Measurements from ENCODE around the gene CTXND1.
A peak's percentile ranks its signal among the peaks of the same experiment; 100 is the strongest.

CTXND1 gene

DNA sequence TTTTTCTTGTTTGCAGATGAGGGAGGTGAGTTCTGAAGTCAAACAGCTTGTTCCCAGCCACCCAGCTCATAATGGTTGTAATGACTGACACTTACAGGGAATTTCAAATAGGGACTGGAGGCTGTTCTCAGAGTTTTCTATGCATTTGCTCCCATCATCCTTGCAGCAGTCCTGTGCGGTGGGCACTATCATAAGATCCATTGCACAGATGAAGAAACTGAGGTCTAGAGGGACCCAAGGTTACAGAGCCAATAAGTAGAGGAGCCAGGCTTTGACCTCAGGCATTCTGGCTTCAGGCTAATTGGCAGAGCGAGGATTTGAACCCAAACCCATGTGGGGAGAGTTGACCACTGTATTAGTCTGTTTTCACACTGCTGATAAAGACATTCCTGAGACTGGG, 66.9 kb downstream of the CTXND1 start:
- Mint-ChIP-seq H3K4me1 (ENCODE audit: low read depth) (no peaks in the 10 kb centered on the region), H3K9me3 (no peaks in the 10 kb centered on the region), H3K27ac (no peak overlapping the region), H3K4me3 (no peak overlapping the region), H3K27me3 (no peaks in the 10 kb centered on the region), H3K36me3 (ENCODE audit: low read depth) (peaks cover 42% of the 10 kb centered on the region)

DNA sequence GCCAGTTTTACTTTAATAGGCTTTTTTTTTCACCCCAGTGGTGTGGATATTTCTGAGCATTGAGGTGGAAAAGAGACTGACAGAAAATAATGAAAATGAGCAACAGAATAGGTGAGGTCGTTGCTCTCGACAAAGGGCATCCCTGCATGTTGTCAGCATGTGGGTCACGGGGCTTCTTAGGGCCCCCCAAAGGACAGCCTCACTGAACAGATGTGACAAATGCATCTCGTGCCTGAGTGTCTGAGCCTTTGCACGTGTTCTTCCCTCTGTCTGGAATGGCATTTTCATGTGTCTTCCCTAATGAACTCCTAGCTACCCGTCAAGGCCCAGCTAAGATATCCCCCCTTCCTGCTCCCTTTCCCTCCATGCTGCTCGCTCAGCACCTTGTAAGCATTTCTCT, 67.5 kb downstream of the CTXND1 start:
- Mint-ChIP-seq H3K4me1 (ENCODE audit: low read depth) (no peaks in the 10 kb centered on the region), H3K27ac (no peak overlapping the region), H3K36me3 (ENCODE audit: low read depth) (peaks cover 42% of the 10 kb centered on the region), H3K4me3 (no peak overlapping the region), H3K27me3 (no peaks in the 10 kb centered on the region), H3K9me3 (no peaks in the 10 kb centered on the region)

DNA sequence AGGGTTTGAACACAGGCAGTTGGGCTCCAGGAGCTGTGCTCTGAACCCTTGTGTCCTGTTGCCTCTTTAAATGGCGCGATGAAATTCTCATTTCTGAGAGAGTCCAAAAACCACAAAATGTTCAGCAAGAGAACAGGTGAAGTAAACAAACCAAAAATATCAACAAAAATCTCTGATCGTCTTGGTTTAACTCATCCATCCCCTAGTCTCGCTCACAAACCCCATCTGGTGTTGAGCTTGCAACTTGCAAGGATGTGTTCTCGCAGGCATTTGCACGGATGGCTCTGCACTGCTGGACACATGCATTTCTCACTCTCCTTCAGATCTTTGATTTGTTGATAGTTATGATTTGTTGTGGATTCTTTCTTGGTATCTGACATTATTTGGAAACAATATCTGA, 68.1 kb downstream of the CTXND1 start:
- Mint-ChIP-seq H3K36me3 (ENCODE audit: low read depth) (peaks cover 43% of the 10 kb centered on the region), H3K27me3 (no peaks in the 10 kb centered on the region), H3K27ac (no peak overlapping the region), H3K9me3 (no peaks in the 10 kb centered on the region), H3K4me3 (no peak overlapping the region), H3K4me1 (ENCODE audit: low read depth) (no peaks in the 10 kb centered on the region)

DNA sequence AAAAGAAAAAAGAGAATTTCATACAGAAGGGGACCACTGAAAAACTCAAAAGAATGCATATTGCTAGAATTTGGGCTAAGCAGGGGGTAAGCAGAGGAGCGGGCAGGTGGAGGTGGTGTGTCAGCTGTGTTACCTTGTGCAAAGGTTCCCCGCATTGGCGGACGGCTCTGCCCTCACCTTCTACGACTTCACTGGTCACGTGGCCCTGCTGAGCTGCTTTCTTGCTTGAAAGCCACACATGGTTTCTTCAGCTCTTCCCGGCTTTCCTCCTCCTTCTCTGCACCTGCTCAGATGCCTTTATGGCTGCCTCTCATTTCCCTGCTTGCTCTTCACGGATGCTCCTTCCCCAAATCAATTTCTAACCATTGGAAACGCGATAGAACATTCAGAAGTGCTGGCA, 68.7 kb downstream of the CTXND1 start:
- Mint-ChIP-seq H3K4me1 (ENCODE audit: low read depth) (no peaks in the 10 kb centered on the region), H3K27me3 (no peaks in the 10 kb centered on the region), H3K9me3 (no peaks in the 10 kb centered on the region), H3K4me3 (no peak overlapping the region), H3K36me3 (ENCODE audit: low read depth) (peaks cover 39% of the 10 kb centered on the region), H3K27ac (no peak overlapping the region)

DNA sequence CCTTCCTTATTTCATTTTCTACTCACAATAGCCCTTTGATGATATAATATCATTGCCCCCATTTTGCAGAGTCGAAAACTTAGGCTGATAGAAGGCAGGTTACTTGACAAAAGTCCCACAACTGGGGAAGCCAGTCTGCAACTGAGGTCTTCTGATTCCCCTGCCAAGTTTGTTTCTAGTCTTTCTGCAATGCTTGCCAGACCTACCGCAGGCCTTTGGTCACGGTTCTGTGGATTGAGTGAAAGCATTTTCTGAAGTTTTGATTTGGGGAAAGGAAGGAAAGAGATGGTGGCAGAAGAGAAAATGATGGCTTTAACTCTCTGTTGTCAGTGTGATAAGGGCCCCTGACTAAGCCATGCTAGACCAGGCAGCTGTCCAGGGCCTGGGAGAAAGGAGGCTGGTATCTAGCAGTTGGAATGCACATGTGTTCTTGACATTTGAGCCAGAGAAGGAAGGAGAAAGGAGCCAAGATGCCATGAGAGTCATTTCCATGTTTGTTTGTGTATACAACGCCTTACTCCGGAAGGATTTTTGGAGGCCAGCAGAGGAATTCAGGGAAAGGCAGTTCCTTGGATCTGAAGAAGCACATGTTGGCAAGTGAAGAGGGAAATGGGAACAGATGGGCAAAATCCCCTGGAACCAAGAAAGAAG, 69.3 kb downstream of the CTXND1 start:
- no peaks in the 10 kb centered on the region for H3K9me3 Mint-ChIP-seq
- H3K4me3 Mint-ChIP-seq: no peak overlapping the region

DNA sequence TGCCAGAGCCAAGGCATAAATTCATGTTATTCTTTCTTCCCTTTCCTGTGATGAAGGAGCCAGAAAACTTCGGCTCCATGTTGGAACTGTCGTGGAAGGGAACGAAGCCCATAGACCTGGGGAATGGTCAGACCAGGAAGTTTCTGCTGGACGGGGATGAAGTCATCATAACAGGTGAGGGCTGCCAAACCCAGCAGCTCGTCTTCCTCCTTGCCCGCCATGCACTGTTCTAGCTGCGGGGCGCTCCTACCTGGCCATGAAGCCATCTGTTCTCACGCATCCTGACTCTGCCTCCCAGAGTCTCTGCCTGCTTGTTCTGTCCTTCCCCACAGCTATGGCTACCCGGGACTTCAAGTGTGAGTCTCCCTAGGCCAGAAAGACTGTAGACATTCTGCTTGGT, 71.0 kb downstream of the CTXND1 start:
- Mint-ChIP-seq H3K27me3 (no peaks in the 10 kb centered on the region), H3K36me3 (ENCODE audit: low read depth) (peaks cover 36% of the 10 kb centered on the region), H3K27ac (no peak overlapping the region), H3K4me3 (no peak overlapping the region), H3K4me1 (ENCODE audit: low read depth) (no peaks in the 10 kb centered on the region), H3K9me3 (no peaks in the 10 kb centered on the region)

More for the DNA sequence above, 69.3 kb downstream of the CTXND1 start:
- H3K27me3 Mint-ChIP-seq: no peaks in the 10 kb centered on the region
- H3K36me3 Mint-ChIP-seq (ENCODE audit: low read depth): peaks cover 40% of the 10 kb centered on the region
- no peaks in the 10 kb centered on the region for H3K4me1 Mint-ChIP-seq (ENCODE audit: low read depth)
- H3K27ac Mint-ChIP-seq: no peak overlapping the region

DNA sequence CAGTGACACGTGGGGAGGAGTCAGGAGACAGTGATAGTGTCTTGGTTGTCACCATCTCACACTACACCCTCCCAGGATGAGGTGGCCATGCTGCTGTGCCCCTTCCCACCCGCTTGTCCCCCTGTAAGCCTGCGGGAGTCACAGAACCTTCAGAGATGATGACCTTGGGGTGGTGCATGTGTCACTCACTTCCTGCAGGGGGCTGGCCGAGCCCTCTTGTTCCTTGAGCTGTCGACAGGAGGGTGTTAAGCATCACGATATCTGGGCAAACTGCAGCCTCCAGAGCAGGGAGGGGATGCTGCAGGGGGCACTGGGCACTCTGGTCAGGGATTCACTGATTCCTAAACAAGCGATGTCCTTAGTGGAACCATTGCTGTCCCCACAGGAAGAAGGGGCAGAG, 71.5 kb downstream of the CTXND1 start:
- Mint-ChIP-seq H3K4me1 (ENCODE audit: low read depth) (no peaks in the 10 kb centered on the region), H3K4me3 (no peak overlapping the region), H3K36me3 (ENCODE audit: low read depth) (peaks cover 34% of the 10 kb centered on the region), H3K27me3 (no peaks in the 10 kb centered on the region), H3K27ac (no peak overlapping the region), H3K9me3 (no peaks in the 10 kb centered on the region)

DNA sequence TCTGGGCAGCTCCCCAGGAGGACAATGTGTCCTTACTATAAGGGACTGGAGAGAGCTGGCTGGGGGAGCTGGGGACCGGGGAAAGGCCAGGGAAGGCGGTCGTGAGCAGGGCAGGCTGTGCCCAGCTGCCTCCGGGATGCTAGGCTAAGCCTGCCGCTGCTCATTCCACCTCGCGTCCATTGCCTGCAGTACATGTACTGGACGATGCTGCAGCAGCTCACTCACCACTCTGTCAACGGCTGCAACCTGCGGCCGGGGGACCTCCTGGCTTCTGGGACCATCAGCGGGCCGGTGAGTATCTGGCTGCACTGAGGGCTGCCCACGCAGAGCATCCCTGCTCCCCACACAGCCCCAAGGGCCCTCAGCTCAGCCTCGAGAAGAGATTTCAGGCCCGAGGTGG, 72.1 kb downstream of the CTXND1 start:
- H3K36me3 Mint-ChIP-seq (ENCODE audit: low read depth): peaks cover 29% of the 10 kb centered on the region
- H3K4me3 Mint-ChIP-seq: no peak overlapping the region
- no peaks in the 10 kb centered on the region for H3K4me1 Mint-ChIP-seq (ENCODE audit: low read depth)
- H3K9me3 Mint-ChIP-seq: no peaks in the 10 kb centered on the region
- no peak overlapping the region for H3K27ac Mint-ChIP-seq
- H3K27me3 Mint-ChIP-seq: no peaks in the 10 kb centered on the region

DNA sequence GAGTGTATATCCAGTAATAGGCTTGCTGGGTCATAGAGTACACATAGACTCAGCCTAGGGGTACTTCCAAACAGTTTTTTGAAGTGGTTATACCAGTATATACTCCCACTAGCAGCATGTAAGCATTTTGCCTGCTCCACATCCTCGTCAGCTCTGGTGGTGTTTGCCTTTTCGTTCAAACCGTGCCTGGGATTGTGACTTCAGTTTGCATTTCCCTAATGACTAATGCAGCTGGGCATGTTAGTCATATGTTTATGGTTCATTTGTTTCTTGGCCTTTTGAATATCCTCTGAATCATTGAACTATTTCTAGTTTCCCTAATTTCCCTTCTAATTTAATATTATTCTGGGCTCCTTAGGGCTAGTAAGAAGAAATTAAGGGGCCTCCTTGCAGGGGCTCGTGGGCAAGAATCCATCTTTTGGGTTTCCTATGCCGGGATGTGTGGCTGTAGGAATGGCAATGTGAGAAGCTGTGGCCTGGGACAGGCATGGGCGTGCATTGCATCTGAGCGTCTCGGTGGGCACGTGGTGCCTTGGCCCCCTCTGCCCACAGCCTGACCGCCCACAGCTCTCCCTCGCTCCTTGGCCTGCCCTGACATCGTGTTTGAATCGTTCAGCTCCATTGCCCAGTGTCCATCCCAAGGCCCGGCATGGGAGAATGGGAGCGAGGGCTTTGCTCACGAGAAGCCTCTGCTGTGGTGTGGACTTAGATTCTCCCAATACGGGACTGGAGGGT, 72.8 kb downstream of the CTXND1 start:
- H3K4me1 Mint-ChIP-seq (ENCODE audit: low read depth): no peaks in the 10 kb centered on the region
- H3K4me3 Mint-ChIP-seq: no peak overlapping the region
- peaks cover 25% of the 10 kb centered on the region for H3K36me3 Mint-ChIP-seq (ENCODE audit: low read depth)
- peak overlapping the region; percentile 36 for H3K27ac Mint-ChIP-seq
- no peaks in the 10 kb centered on the region for H3K9me3 Mint-ChIP-seq
- no peaks in the 10 kb centered on the region for H3K27me3 Mint-ChIP-seq

DNA sequence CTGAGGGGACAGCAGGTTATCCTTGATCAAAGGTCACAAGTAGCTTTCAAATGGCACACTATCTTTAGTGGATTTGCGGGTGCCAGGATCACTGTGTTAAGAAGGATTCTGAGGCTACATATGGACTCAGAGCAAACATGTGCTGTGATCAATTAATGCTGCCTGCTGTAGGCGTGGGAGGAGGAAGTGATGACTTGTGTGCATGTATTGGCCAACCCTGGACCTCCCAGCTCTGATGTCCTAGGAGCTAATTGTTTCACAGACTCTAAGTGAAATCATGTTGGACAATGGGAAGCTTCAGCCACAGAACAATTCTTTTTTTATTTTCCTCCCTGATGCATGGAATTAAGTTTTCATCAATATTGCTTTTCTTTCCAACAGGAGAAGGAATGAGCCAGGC, 74.9 kb downstream of the CTXND1 start:
- no peaks in the 10 kb centered on the region for H3K9me3 Mint-ChIP-seq
- H3K27ac Mint-ChIP-seq: no peak overlapping the region
- H3K4me1 Mint-ChIP-seq (ENCODE audit: low read depth): no peaks in the 10 kb centered on the region

DNA sequence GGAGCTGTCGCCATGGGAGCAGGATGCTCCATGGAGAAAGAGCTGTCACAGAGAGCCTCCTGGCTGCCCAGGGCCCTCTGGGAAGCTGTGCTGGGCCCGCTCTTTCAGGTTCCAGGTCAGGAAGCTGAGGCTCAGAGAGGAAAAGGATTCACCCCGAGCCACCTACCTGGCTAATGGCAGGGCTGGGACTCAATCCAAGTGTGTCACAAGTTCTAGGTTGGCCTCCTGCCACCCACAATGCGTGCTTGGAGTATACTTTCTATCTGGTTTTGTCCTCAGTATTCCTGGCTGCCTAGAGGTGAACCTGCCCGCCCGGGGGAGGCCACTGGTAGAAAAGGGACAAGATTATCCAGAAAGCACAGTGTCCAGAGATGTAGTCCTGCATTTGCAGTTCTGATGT, 75.6 kb downstream of the CTXND1 start:
- no peaks in the 10 kb centered on the region for H3K4me1 Mint-ChIP-seq (ENCODE audit: low read depth)
- H3K27ac Mint-ChIP-seq: no peak overlapping the region
- H3K4me3 Mint-ChIP-seq: no peak overlapping the region

More for the DNA sequence above, 74.9 kb downstream of the CTXND1 start:
- Mint-ChIP-seq H3K27me3 (no peaks in the 10 kb centered on the region), H3K4me3 (no peak overlapping the region), H3K36me3 (ENCODE audit: low read depth) (peaks cover 23% of the 10 kb centered on the region)

DNA sequence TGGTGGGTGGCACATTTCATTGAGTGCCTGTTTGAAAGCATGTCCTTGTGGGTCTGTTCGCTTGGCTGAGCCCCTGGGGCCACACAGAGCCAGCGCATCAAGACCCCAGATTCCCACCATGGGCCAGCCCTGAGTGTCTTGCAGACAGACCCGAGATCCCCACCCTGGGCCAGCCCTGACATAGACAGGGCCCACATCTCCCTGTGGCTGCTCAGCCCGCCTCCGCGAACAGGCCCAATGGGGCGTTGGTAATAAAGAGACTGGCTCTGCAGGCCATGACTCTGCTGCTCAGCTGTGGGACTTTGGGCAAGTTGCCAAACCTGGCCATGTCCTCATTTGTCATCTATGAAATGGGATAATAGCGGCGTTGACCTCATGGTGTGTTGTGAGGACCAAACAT, 76.6 kb downstream of the CTXND1 start:
- H3K4me1 Mint-ChIP-seq (ENCODE audit: low read depth): no peaks in the 10 kb centered on the region
- H3K27ac Mint-ChIP-seq: no peak overlapping the region
- H3K27me3 Mint-ChIP-seq: no peaks in the 10 kb centered on the region
- H3K36me3 Mint-ChIP-seq (ENCODE audit: low read depth): peaks cover 21% of the 10 kb centered on the region
- no peak overlapping the region for H3K4me3 Mint-ChIP-seq
- no peaks in the 10 kb centered on the region for H3K9me3 Mint-ChIP-seq

More for the DNA sequence above, 75.6 kb downstream of the CTXND1 start:
- Mint-ChIP-seq H3K27me3 (no peaks in the 10 kb centered on the region), H3K36me3 (ENCODE audit: low read depth) (peaks cover 19% of the 10 kb centered on the region), H3K9me3 (no peaks in the 10 kb centered on the region)

DNA sequence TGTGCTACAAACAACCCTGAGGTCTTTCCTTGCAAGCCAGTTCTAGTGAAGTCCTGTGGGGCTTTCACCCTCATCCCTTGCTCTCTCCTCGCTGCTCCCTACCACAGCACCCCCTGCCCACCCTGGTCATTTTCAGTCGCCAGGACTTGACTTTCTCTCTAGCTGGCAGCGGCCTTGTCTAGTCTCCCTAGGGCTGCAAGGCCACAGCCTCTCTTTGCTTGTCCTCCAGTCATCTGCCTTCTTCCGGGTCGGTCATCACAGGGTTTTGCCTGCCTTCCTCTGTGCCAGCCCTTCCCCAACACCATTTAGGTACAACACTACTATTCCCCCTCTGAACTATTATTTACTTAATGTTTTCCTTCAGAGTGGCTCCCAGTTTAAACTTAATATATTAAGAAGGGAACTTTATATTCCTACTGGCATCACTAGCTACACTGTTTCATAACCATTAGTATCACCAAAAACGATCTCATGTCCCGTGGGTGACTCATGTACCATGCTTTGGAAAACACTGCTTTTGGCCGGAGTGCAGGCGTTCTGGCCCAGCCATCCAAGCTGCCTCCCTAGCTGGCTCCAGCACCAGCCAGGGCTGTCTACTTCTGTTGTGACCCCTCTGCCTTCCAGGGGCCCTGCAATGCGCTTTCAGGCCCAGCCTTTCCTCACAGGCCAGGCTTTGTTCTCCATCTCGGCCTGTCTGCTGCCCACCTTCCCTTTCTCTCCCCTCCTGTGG, 77.8 kb downstream of the CTXND1 start:
- H3K4me1 Mint-ChIP-seq (ENCODE audit: low read depth): no peaks in the 10 kb centered on the region
- H3K4me3 Mint-ChIP-seq: no peak overlapping the region
- no peak overlapping the region for H3K27ac Mint-ChIP-seq
- no peaks in the 10 kb centered on the region for H3K9me3 Mint-ChIP-seq
- no peaks in the 10 kb centered on the region for H3K27me3 Mint-ChIP-seq
- peaks cover 22% of the 10 kb centered on the region for H3K36me3 Mint-ChIP-seq (ENCODE audit: low read depth)

DNA sequence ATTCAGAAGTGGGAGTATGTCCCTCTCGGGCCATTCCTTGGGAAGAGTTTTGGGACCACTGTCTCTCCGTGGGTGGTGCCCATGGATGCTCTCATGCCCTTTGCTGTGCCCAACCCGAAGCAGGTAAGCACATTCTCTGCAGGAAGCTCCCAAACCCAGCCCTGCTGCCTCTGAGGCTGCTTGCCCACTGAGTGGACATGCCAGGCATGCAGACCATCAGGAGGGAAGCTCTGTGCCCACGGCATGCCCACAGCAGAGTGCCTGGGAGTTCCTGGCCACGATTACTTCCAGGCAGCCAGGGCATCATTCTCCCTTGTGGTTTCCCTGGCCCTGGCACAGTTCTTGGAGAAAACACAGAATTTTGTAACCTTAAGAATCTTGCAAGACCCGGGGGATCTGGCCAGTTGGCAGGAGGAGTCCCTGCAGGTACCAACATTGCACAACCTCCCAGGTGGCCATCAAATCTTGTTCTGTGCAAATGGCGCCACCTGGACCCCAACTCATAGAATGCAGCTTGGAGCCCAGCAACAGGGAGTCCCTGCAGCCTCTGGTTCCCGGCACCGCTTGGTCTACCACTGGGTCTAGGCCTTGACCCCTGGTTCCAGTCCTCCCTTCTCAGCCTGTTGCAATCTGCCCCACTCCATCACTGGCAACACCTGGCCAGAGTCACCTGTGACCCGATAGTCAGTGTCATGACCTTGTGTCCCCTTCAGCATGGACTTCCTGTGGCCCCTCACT, 78.8 kb downstream of the CTXND1 start:
- no peak overlapping the region for H3K4me3 Mint-ChIP-seq
- no peak overlapping the region for H3K27ac Mint-ChIP-seq
- no peaks in the 10 kb centered on the region for H3K27me3 Mint-ChIP-seq
- H3K36me3 Mint-ChIP-seq (ENCODE audit: low read depth): peaks cover 17% of the 10 kb centered on the region
- no peaks in the 10 kb centered on the region for H3K4me1 Mint-ChIP-seq (ENCODE audit: low read depth)
- H3K9me3 Mint-ChIP-seq: no peaks in the 10 kb centered on the region

DNA sequence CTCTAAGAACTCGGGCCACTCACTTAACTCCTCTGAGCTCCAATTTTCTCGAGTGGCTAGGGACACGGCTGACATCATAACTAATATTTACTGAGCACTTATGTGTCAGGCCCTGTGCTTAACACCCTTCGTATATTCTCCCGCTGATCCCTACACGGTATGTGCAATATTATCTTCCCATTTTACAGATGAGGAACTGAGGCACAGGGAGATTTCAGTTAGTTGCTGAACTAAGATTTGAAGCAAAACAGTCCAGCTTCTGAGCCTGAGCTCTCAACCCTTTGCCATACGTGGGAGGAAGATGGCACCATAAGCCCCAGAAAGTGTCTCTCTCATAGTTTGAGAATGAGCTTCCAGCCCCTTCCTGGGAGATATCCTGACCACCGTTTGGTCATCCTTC, 79.6 kb downstream of the CTXND1 start:
- Mint-ChIP-seq H3K4me1 (ENCODE audit: low read depth) (no peaks in the 10 kb centered on the region), H3K9me3 (no peaks in the 10 kb centered on the region), H3K4me3 (no peak overlapping the region), H3K27ac (no peak overlapping the region), H3K27me3 (no peaks in the 10 kb centered on the region), H3K36me3 (ENCODE audit: low read depth) (peaks cover 12% of the 10 kb centered on the region)
